SU-DHL-6 (cell line): Measurements from ENCODE around the gene POM121L12.

Source experiments
- H2AFZ ChIP-seq: fragments of 200-600 bp; sonication (generic); 2 replicates; pipeline ENCODE4 v1.6.1; 2014; ENCODE audit warnings: low read depth, mild to moderate bottlenecking, moderate library complexity, mixed read lengths, antibody characterized with exemption, low read length; ENCODE audit not compliant: severe bottlenecking
- H3F3A ChIP-seq: fragments of 200-600 bp; shearing (Covaris generic); 2 replicates; pipeline ENCODE4 v1.6.0; 2016; ENCODE audit warnings: antibody characterized with exemption, mild to moderate bottlenecking; ENCODE audit not compliant: insufficient read depth
- H3K27ac ChIP-seq: fragments of 200-600 bp; sonication (generic); 2 replicates; pipeline ENCODE4 v1.5.1; 2016; ENCODE audit warnings: low read depth, mild to moderate bottlenecking, low read length, moderate library complexity, mixed read lengths
- H3K27me3 ChIP-seq: fragments of 200-600 bp; sonication (generic), shearing (Covaris generic); 2 replicates; pipeline ENCODE4 v1.6.0; 2014; ENCODE audit warnings: mild to moderate bottlenecking, low read length
- H3K36me3 ChIP-seq: fragments of 200-600 bp; sonication (generic); 2 replicates; pipeline ENCODE4 v1.6.1; 2014; ENCODE audit warnings: mild to moderate bottlenecking, low read length, mixed read lengths
- H3K4me2 ChIP-seq: fragments of 300-600, 200-600 bp; shearing (Covaris generic), sonication (generic); 2 replicates; pipeline ENCODE4 v1.6.0; 2014; ENCODE audit warnings: low read length, low read depth, mild to moderate bottlenecking; ENCODE audit not compliant: poor library complexity, severe bottlenecking
- H3K4me3 ChIP-seq: fragments of 200-600 bp; sonication (generic); 2 replicates; pipeline ENCODE4 v1.5.1; 2014; ENCODE audit warnings: antibody characterized with exemption, low read length, mild to moderate bottlenecking, mixed read lengths; ENCODE audit not compliant: insufficient read depth, poor library complexity, severe bottlenecking
- H3K79me2 ChIP-seq: fragments of 200-600 bp; sonication (generic); 2 replicates; pipeline ENCODE4 v1.6.1; 2014; ENCODE audit warnings: mild to moderate bottlenecking, low read length, moderate library complexity; ENCODE audit not compliant: insufficient read depth
- H3K9ac ChIP-seq: fragments of 200-600 bp; sonication (generic); 2 replicates; pipeline ENCODE4 v1.7.0; 2014; ENCODE audit warnings: mild to moderate bottlenecking, low read length
- H3K9me2 ChIP-seq: fragments of 200-600 bp; sonication (generic); replicated peaks from 2 replicates; pipeline ENCODE4 v1.6.1; 2014; ENCODE audit warnings: low read length; ENCODE audit not compliant: insufficient read depth
- H3K9me3 ChIP-seq: fragments of 200-600 bp; sonication (generic); 2 replicates; pipeline ENCODE4 v1.6.1; 2014; ENCODE audit warnings: low read length, mixed read lengths; ENCODE audit not compliant: insufficient read depth
- H4K20me1 ChIP-seq: fragments of 200-600 bp; sonication (generic); 2 replicates; pipeline ENCODE4 v1.6.1; 2014; ENCODE audit warnings: low read depth, mild to moderate bottlenecking, antibody characterized with exemption, low read length, moderate library complexity, mixed read lengths
- EZH2phosphoT487 ChIP-seq: fragments of 200-600 bp; sonication (generic), shearing (Covaris generic); conservative IDR thresholded peaks from 2 replicates; pipeline ENCODE4 v1.6.1; 2018; ENCODE audit warnings: mild to moderate bottlenecking, antibody characterized with exemption, low read length, moderate library complexity, mixed read lengths
- TF ChIP-seq, protein P1 (sequence below): fragments of 200-600 bp; sonication (generic); IDR thresholded peaks from one replicate; pipeline ENCODE4 v1.5.1; 2017; ENCODE audit warnings: antibody characterized with exemption, mild to moderate bottlenecking, low read length, moderate library complexity; ENCODE audit not compliant: insufficient read depth, poor library complexity, severe bottlenecking

The POM121L12 gene

GRCh38 chr7:52995676-52996075 lies 39.8 kb upstream of the POM121L12 start:
- H3K4me3 ChIP-seq: no peak overlapping the region
- 0 out of 2 replicates have a peak, but pooled peaks cover 3% of the 10 kb centered on the region for H3K27me3 ChIP-seq
- H3K79me2 ChIP-seq: no peaks in the 10 kb centered on the region
- no peak overlapping the region for H2AFZ ChIP-seq
- no peaks in the 10 kb centered on the region for H3K9me3 ChIP-seq
- no peaks in the 10 kb centered on the region for H3K9me2 ChIP-seq
- TF ChIP-seq, protein P1, sequence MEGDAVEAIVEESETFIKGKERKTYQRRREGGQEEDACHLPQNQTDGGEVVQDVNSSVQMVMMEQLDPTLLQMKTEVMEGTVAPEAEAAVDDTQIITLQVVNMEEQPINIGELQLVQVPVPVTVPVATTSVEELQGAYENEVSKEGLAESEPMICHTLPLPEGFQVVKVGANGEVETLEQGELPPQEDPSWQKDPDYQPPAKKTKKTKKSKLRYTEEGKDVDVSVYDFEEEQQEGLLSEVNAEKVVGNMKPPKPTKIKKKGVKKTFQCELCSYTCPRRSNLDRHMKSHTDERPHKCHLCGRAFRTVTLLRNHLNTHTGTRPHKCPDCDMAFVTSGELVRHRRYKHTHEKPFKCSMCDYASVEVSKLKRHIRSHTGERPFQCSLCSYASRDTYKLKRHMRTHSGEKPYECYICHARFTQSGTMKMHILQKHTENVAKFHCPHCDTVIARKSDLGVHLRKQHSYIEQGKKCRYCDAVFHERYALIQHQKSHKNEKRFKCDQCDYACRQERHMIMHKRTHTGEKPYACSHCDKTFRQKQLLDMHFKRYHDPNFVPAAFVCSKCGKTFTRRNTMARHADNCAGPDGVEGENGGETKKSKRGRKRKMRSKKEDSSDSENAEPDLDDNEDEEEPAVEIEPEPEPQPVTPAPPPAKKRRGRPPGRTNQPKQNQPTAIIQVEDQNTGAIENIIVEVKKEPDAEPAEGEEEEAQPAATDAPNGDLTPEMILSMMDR: no peak
- TF ChIP-seq EZH2phosphoT487: no peak
- no peaks in the 10 kb centered on the region for H4K20me1 ChIP-seq
- H3K27ac ChIP-seq: no peak overlapping the region
- no peaks in the 10 kb centered on the region for H3F3A ChIP-seq
- H3K36me3 ChIP-seq: no peaks in the 10 kb centered on the region
- H3K4me2 ChIP-seq: no peak overlapping the region
- H3K9ac ChIP-seq: no peak overlapping the region

- no peaks in the 10 kb centered on the region for H3F3A ChIP-seq
- no peak overlapping the region for H3K27ac ChIP-seq
- no peaks in the 10 kb centered on the region for H3K9me2 ChIP-seq
- no peak overlapping the region for H3K9ac ChIP-seq
- H3K36me3 ChIP-seq: no peaks in the 10 kb centered on the region
- H3K4me3 ChIP-seq: no peak overlapping the region
- peaks cover 4% of the 10 kb centered on the region; the same call in 1 of the 2 replicates for H3K9me3 ChIP-seq
- no peak overlapping the region for H3K4me2 ChIP-seq
- no peaks in the 10 kb centered on the region for H3K79me2 ChIP-seq
- no peak overlapping the region for H2AFZ ChIP-seq
- H4K20me1 ChIP-seq: no peaks in the 10 kb centered on the region
- TF ChIP-seq, protein P1: no peak
- TF ChIP-seq EZH2phosphoT487: no peak
- H3K27me3 ChIP-seq: 0 out of 2 replicates have a peak, but pooled peaks cover 3% of the 10 kb centered on the region
These were observed 34.2 kb upstream of the POM121L12 start for GRCh38 chr7:53001221-53001620.

GRCh38 chr7:53002389-53002788 lies 33.0 kb upstream of the POM121L12 start:
- H3K4me3 ChIP-seq: no peak overlapping the region
- no peak overlapping the region for H3K4me2 ChIP-seq
- no peak overlapping the region for H3K27ac ChIP-seq
- H3F3A ChIP-seq: no peaks in the 10 kb centered on the region
- 0 out of 2 replicates have a peak, but pooled peaks cover 3% of the 10 kb centered on the region for H3K27me3 ChIP-seq
- H3K9me2 ChIP-seq: no peaks in the 10 kb centered on the region
- no peaks in the 10 kb centered on the region for H3K79me2 ChIP-seq
- H3K9ac ChIP-seq: no peak overlapping the region
- no peak overlapping the region for H2AFZ ChIP-seq
- no peaks in the 10 kb centered on the region for H3K36me3 ChIP-seq
- no peaks in the 10 kb centered on the region for H4K20me1 ChIP-seq
- H3K9me3 ChIP-seq: peaks cover 4% of the 10 kb centered on the region; the same call in 1 of the 2 replicates
- no peak for TF ChIP-seq EZH2phosphoT487
- TF ChIP-seq, protein P1: no peak
